H1 (cell line): ENCODE data around the gene PRSS22. TPM values are rescaled to one million over a fixed set of nuclear protein-coding genes. Genes with fewer than 3 reads are reported as not detected.

ENCODE experiments used
- CTCF ChIA-PET: fragments of 300-600 bp; sonication (Branson Sonifier 250); formaldehyde crosslinking; loops from one replicate; lab custom pipeline; 2021; ENCODE audit not compliant: partially characterized antibody; lab: Charles Lee
- POLR2A ChIA-PET: fragments of 300-600 bp; sonication (Branson Sonifier 250); formaldehyde crosslinking; loops from one replicate; lab custom pipeline; 2021; ENCODE audit warnings: inconsistent platforms; ENCODE audit not compliant: partially characterized antibody; lab: Charles Lee
- DNase-seq, 2 experiments: peaks; one replicate each; pipeline versions ENCODE4 v3.0.0 to v3.0.0-alpha.2; 2010 to 2022; ENCODE audit warnings: low spot score in 2 of 2, low read depth in 1 of 2, mixed read lengths in 1 of 2
- FAIRE-seq: peaks from 2 replicates; lab custom pipeline; 2011; peaks lifted over from hg19 to GRCh38; lab: Jason Lieb, UNC
- H2AFZ ChIP-seq: 2 replicates; pipeline ENCODE4 v1.8.1; 2012; ENCODE audit warnings: low read length, inconsistent platforms
- H2AK5ac ChIP-seq: 2 replicates; pipeline ENCODE4 v1.6.1; 2013; ENCODE audit warnings: low read depth, low read length
- H2BK120ac ChIP-seq: replicated peaks from 2 replicates; pipeline ENCODE3; 2013; ENCODE audit warnings: low read depth, low read length, inconsistent platforms
- H2BK12ac ChIP-seq: 2 replicates; pipeline ENCODE4 v1.6.1; 2013; ENCODE audit warnings: low read depth, low read length
- H2BK15ac ChIP-seq: 2 replicates; pipeline ENCODE4 v1.6.1; 2013; ENCODE audit warnings: low read length
- H2BK20ac ChIP-seq: 2 replicates; pipeline ENCODE4 v1.6.1; 2013; ENCODE audit warnings: low read length
- H2BK5ac ChIP-seq: 2 replicates; pipeline ENCODE4 v1.6.1; 2013; ENCODE audit warnings: low read depth, low read length
- H3K14ac ChIP-seq: 2 replicates; pipeline ENCODE4 v1.6.1; 2013; ENCODE audit warnings: inconsistent platforms; ENCODE audit not compliant: insufficient read length
- H3K18ac ChIP-seq: 2 replicates; pipeline ENCODE4 v1.6.1; 2013; ENCODE audit warnings: low read length; ENCODE audit errors: extremely low read depth
- H3K23ac ChIP-seq: 2 replicates; pipeline ENCODE4 v1.6.1; 2013; ENCODE audit warnings: inconsistent platforms; ENCODE audit not compliant: insufficient read length
- H3K23me2 ChIP-seq: 2 replicates; pipeline ENCODE4 v1.6.1; 2013; ENCODE audit warnings: low read depth, low read length
- H3K27ac ChIP-seq: 2 replicates; pipeline ENCODE4 v1.6.1; 2011; ENCODE audit warnings: low read depth, low read length, inconsistent platforms
- H3K27me3 ChIP-seq, 4 experiments: replicated peaks in 1 of 4; 1 replicate in 1 of 4; 2 replicates in 3 of 4; pipeline versions ENCODE4 v1.6.1 to v1.8.1; 2011 to 2013; ENCODE audit warnings: low read length in 3 of 4, mild to moderate bottlenecking in 3 of 4, inconsistent platforms in 2 of 4, mixed read lengths in 2 of 4, moderate library complexity in 1 of 4; ENCODE audit not compliant: control insufficient read depth in 3 of 4, insufficient read depth in 3 of 4; ENCODE audit errors: extremely low read depth in 1 of 4
- H3K36me3 ChIP-seq, 4 experiments: 2 replicates each; pipeline versions ENCODE4 v1.6.1 to v1.8.1; 2011 to 2013; ENCODE audit warnings: mild to moderate bottlenecking in 4 of 4, low read length in 3 of 4, moderate library complexity in 2 of 4, control low read depth in 1 of 4, inconsistent platforms in 1 of 4; ENCODE audit not compliant: insufficient read depth in 4 of 4, control insufficient read depth in 2 of 4
- H3K4ac ChIP-seq: replicated peaks from 2 replicates; pipeline ENCODE3; 2013; ENCODE audit warnings: low read length, low read depth, mixed read lengths, inconsistent platforms; ENCODE audit not compliant: insufficient read length
- H3K4me1 ChIP-seq, 4 experiments: replicated peaks in 1 of 4; 1 replicate in 1 of 4; 2 replicates in 3 of 4; pipeline versions ENCODE4 v1.6.1 to v1.8.1; 2011 to 2013; ENCODE audit warnings: low read length in 3 of 4, inconsistent platforms in 2 of 4, mixed read lengths in 1 of 4; ENCODE audit not compliant: insufficient read depth in 4 of 4, control insufficient read depth in 3 of 4
- H3K4me2 ChIP-seq, 2 experiments: 2 replicates each; pipeline versions ENCODE4 v1.6.1 to v1.8.1; 2011 to 2013; ENCODE audit warnings: low read depth in 2 of 2, low read length in 2 of 2, control low read depth in 1 of 2, inconsistent platforms in 1 of 2, mild to moderate bottlenecking in 1 of 2; ENCODE audit not compliant: insufficient read depth in 1 of 2
- H3K4me3 ChIP-seq, 4 experiments: fragments of 200-600, 300-600 bp in 1 of 4; sonication (generic), shearing (Covaris generic), sonication (Bioruptor Twin) in 1 of 4; 2 replicates each; pipeline versions ENCODE4 v1.5.1 to v1.8.1; 2011 to 2016; ENCODE audit warnings: low read length in 4 of 4, low read depth in 3 of 4, control low read depth in 2 of 4, inconsistent platforms in 2 of 4, mild to moderate bottlenecking in 2 of 4, mixed read lengths in 1 of 4, moderate library complexity in 1 of 4; ENCODE audit not compliant: insufficient read depth in 2 of 4; ENCODE audit errors: extremely low read depth in 1 of 4
- H3K56ac ChIP-seq: replicated peaks from 2 replicates; pipeline ENCODE3; 2013; ENCODE audit warnings: low read depth, mild to moderate bottlenecking, mixed read lengths, low read length, inconsistent platforms; ENCODE audit not compliant: insufficient read length
- H3K79me1 ChIP-seq: 2 replicates; pipeline ENCODE4 v1.6.1; 2013; ENCODE audit warnings: low read depth, low read length, control low read depth
- H3K79me2 ChIP-seq, 2 experiments: 2 replicates each; pipeline versions ENCODE4 v1.6.1 to v1.8.1; 2012 to 2013; ENCODE audit warnings: low read length in 2 of 2, mild to moderate bottlenecking in 2 of 2, inconsistent platforms in 1 of 2; ENCODE audit not compliant: insufficient read depth in 2 of 2, control insufficient read depth in 1 of 2
- H3K9ac ChIP-seq, 4 experiments: replicated peaks in 1 of 4; 1 replicate in 1 of 4; 2 replicates in 3 of 4; pipeline versions ENCODE4 v1.6.1 to v1.8.1; 2011 to 2013; ENCODE audit warnings: low read depth in 3 of 4, low read length in 3 of 4, control low read depth in 2 of 4, mild to moderate bottlenecking in 2 of 4, moderate library complexity in 2 of 4, inconsistent platforms in 1 of 4; ENCODE audit errors: extremely low read depth in 1 of 4
- H3K9me3 ChIP-seq, 2 experiments: 2 replicates each; pipeline versions ENCODE4 v1.6.1 to v1.8.1; 2012 to 2013; ENCODE audit warnings: mild to moderate bottlenecking in 2 of 2, moderate library complexity in 2 of 2, control low read depth in 1 of 2, inconsistent platforms in 1 of 2, low read depth in 1 of 2, low read length in 1 of 2, mixed read lengths in 1 of 2; ENCODE audit not compliant: insufficient read depth in 2 of 2
- H4K20me1 ChIP-seq, 2 experiments: replicated peaks in 1 of 2; 2 replicates each; pipeline versions ENCODE3 to v1.8.1; 2011 to 2013; ENCODE audit warnings: inconsistent platforms in 2 of 2, low read length in 2 of 2, mild to moderate bottlenecking in 1 of 2; ENCODE audit not compliant: insufficient read depth in 2 of 2, control insufficient read depth in 1 of 2
- H4K5ac ChIP-seq: 2 replicates; pipeline ENCODE4 v1.6.1; 2013; ENCODE audit warnings: low read length, low read depth, mixed read lengths, inconsistent platforms; ENCODE audit not compliant: insufficient read length
- H4K8ac ChIP-seq: 2 replicates; pipeline ENCODE4 v1.8.0; 2013; ENCODE audit warnings: mild to moderate bottlenecking, moderate library complexity, low read length, inconsistent platforms; ENCODE audit not compliant: insufficient read depth; ENCODE audit errors: extremely low read depth
- H4K91ac ChIP-seq: replicated peaks from 2 replicates; pipeline ENCODE3; 2013; ENCODE audit warnings: low read length, mixed read lengths, inconsistent platforms; ENCODE audit not compliant: insufficient read length
- CEBPB ChIP-seq: IDR thresholded peaks from 2 replicates; pipeline ENCODE4 v1.6.1; 2012; ENCODE audit warnings: low read depth, low read length
- EP300 ChIP-seq, 2 experiments: IDR thresholded peaks; 1 replicate in 1 of 2; 2 replicates in 1 of 2; pipeline ENCODE4 v1.6.1; 2011 to 2012; ENCODE audit warnings: low read depth in 2 of 2, low read length in 2 of 2, mild to moderate bottlenecking in 2 of 2, borderline replicate concordance in 1 of 2, inconsistent platforms in 1 of 2, moderate library complexity in 1 of 2
- EZH2 ChIP-seq: fragments of 200-600 bp; sonication (generic); IDR thresholded peaks from 2 replicates; pipeline ENCODE4 v1.7.1; 2012; ENCODE audit warnings: low read depth, mild to moderate bottlenecking, moderate library complexity, low read length, inconsistent platforms; ENCODE audit not compliant: severe bottlenecking
- JUN ChIP-seq: IDR thresholded peaks from 2 replicates; pipeline ENCODE4 v1.6.1; 2011; ENCODE audit warnings: low read depth, mild to moderate bottlenecking, improper control_type of control experiment, low read length
- POLR2A ChIP-seq, 2 experiments: IDR thresholded peaks; 1 replicate in 1 of 2; 2 replicates in 1 of 2; pipeline ENCODE4 v1.6.1; 2011; ENCODE audit warnings: low read depth in 2 of 2, low read length in 2 of 2, mild to moderate bottlenecking in 2 of 2; ENCODE audit errors: control extremely low read depth in 1 of 2
- POU5F1 ChIP-seq: IDR thresholded peaks from 2 replicates; pipeline ENCODE4 v1.6.1; 2011; ENCODE audit warnings: low read depth, mild to moderate bottlenecking, low read length, moderate library complexity
- SP4 ChIP-seq: IDR thresholded peaks from 2 replicates; pipeline ENCODE4 v1.6.1; 2012; ENCODE audit warnings: low read length, inconsistent platforms
- SUZ12 ChIP-seq: fragments of 200-600 bp; sonication (generic); IDR thresholded peaks from 2 replicates; pipeline ENCODE4 v1.6.1; 2012; ENCODE audit warnings: mild to moderate bottlenecking, inconsistent platforms, low read length, moderate library complexity, mixed read lengths
- WGBS, 2 experiments: shearing (Covaris generic) in 1 of 2; methylation state at CpG; one replicate each; pipeline versions ENCODE4 v1.1.6 to v1.1.7; 2013 to 2015; ENCODE audit warnings: low lambda C conversion rate in 2 of 2, mixed read lengths in 2 of 2, inconsistent platforms in 1 of 2, low coverage in 1 of 2, missing lambda C conversion rate in 1 of 2; ENCODE audit not compliant: insufficient replicate concordance in 2 of 2, insufficient coverage in 1 of 2, insufficient read length in 1 of 2; ENCODE audit errors: extremely low coverage in 1 of 2, missing lambda C conversion rate in 1 of 2; 5-methylcytosine and 5-hydroxymethylcytosine counted together
- polyA plus RNA-seq, 7 experiments: library from polyadenylated mRNA; depleted of rRNA in 3 of 7; stranded (reverse) in 5 of 7; unstranded in 2 of 7; fragments of >200 nt in 5 of 7; fragments of 200-250 nt in 2 of 7; gene quantifications; 1 replicate in 5 of 7; 2 replicates in 1 of 7; 4 replicates in 1 of 7; pipeline versions ENCODE4 v1.2.1 to v1.2.3, GENCODE V29; 2011 to 2013; ENCODE audit warnings: missing spikeins in 2 of 7, mixed read lengths in 2 of 7
- total RNA-seq: library from RNA; stranded (reverse); fragmentation: NEBNext Ultra II Directional; extraction: Animal tissue kit (Norgen Biotek cat#: 25700); gene quantifications from 2 replicates; pipeline ENCODE4 v1.2.1, GENCODE V29; 2021
- TF ChIP-seq, protein P1 (sequence below): IDR thresholded peaks from 2 replicates; pipeline ENCODE4 v1.6.1; 2011; ENCODE audit warnings: low read depth, mild to moderate bottlenecking, low read length; ENCODE audit not compliant: insufficient read depth
- TF ChIP-seq, protein P2 (sequence below): IDR thresholded peaks from 2 replicates; pipeline ENCODE4 v1.6.1; 2012; ENCODE audit warnings: inconsistent platforms
- TF ChIP-seq, protein P3 (sequence below): IDR thresholded peaks from 2 replicates; pipeline ENCODE4 v1.6.1; 2012; ENCODE audit warnings: inconsistent platforms

PRSS22 gene
- total and polyA plus RNA-seq, 2 of the 8 experiments (the other 6 are each of a cell fraction or from before 2014, with no cell fraction given) = 4.0 to 4.4 TPM

DNA sequence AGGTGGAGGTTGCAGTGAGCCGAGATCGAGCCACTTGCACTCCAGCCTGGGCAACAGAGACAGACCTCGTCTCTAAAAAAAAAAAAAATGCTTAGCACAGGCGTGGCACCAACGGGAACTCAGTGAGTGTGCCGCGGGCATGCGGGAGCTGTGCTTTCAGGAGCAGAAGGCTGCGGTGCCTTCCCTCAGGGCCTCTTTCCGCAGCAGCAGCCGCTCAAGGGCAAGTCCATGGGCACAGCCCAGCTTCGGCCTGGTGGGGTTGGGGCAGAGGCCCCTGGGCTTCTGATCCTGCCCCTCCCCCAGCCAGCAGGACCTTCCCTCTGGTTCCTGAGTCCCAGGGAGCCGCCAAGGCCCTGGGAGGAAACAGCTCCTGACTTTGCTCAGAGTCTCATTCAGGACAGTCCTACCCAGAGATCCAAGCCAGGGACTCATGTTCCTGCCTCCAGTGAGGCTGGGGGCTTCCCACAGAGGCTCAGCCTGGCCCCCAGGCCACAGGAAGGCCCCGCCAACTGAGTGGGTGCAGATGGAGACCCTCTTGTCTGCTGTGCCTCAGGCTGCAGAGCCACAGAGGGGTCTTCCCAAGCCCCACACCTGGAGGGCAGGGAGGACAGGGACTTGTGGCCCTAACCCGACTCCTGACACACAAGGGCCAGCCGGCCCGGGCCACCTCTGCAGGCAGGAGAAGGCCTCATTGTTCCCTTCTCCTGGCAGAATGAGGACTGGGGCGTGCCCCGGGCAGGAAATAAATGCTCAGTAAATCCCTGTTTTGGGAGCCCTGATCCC is 31.2 kb downstream of the PRSS22 start:
- H3K23me2 ChIP-seq = no peaks in the 10 kb centered on the region
- POLR2A ChIA-PET = interaction anchor here (0.9 kb wide), 1 partner anchor 11 kb away, joined by 3 read pairs; no protein-coding TSS in a partner anchor
- H2BK120ac ChIP-seq = no peak overlapping the region
- peak overlapping the region; percentile 71 for H4K8ac ChIP-seq
- no peaks in the 10 kb centered on the region for H3K9me3 ChIP-seq
- no peak overlapping the region for H2AK5ac ChIP-seq
- H3K27ac ChIP-seq = no peak overlapping the region
- FAIRE-seq (no peak), DNase-seq (no peak)
- H3K14ac ChIP-seq = no peak overlapping the region
- H3K4ac ChIP-seq = no peak overlapping the region
- no peaks in the 10 kb centered on the region for H3K36me3 ChIP-seq
- H4K5ac ChIP-seq = no peak overlapping the region
- H3K4me1 ChIP-seq = no peaks in the 10 kb centered on the region
- no peak overlapping the region for H3K9ac ChIP-seq
- 86% methylated on average over 14 of the region's 19 CpGs; no CpG with 5 or more reads in 1 of the 2 experiments for WGBS, 2 experiments
- no peak overlapping the region for H3K4me3 ChIP-seq
- no peaks in the 10 kb centered on the region for H3K79me1 ChIP-seq
- H2BK15ac ChIP-seq = no peak overlapping the region
- no peak overlapping the region for H2BK20ac ChIP-seq
- no peak overlapping the region for H3K18ac ChIP-seq
- CTCF ChIA-PET = interaction anchor here (1.0 to 1.7 kb wide), 3 partner anchors 12 to 41 kb away, joined by 3 to 7 read pairs (median 6); no protein-coding TSS in a partner anchor
- H2BK12ac ChIP-seq = no peak overlapping the region
- H3K23ac ChIP-seq = no peak overlapping the region
- no peak overlapping the region for H2BK5ac ChIP-seq
- H4K20me1 ChIP-seq = no peaks in the 10 kb centered on the region
- no peak overlapping the region for H2AFZ ChIP-seq
- H4K91ac ChIP-seq = no peak overlapping the region
- H3K4me2 ChIP-seq = no peak overlapping the region
- H3K27me3 ChIP-seq = no peaks in the 10 kb centered on the region
- no peaks in the 10 kb centered on the region for H3K79me2 ChIP-seq
- H3K56ac ChIP-seq = no peak overlapping the region
- TF ChIP-seq POU5F1 = no peak
- TF ChIP-seq, protein P1, sequence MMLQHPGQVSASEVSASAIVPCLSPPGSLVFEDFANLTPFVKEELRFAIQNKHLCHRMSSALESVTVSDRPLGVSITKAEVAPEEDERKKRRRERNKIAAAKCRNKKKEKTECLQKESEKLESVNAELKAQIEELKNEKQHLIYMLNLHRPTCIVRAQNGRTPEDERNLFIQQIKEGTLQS = no peak
- TF ChIP-seq SUZ12 = no peak
- no peak for TF ChIP-seq JUN
- no peak for TF ChIP-seq EP300 (IDR thresholded peaks at IDR 0.05; ENCODE audit: borderline replicate concordance in 1 of 2, low read depth in 2 of 2, low read length in 2 of 2)
- no peak for TF ChIP-seq POLR2A (IDR thresholded peaks at IDR 0.05; ENCODE audit: control extremely low read depth in 1 of 2, low read depth in 2 of 2, low read length in 2 of 2)
- TF ChIP-seq, protein P2, sequence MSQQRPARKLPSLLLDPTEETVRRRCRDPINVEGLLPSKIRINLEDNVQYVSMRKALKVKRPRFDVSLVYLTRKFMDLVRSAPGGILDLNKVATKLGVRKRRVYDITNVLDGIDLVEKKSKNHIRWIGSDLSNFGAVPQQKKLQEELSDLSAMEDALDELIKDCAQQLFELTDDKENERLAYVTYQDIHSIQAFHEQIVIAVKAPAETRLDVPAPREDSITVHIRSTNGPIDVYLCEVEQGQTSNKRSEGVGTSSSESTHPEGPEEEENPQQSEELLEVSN = no peak
- no peak for TF ChIP-seq EZH2
- TF ChIP-seq SP4 = no peak
- no peak for TF ChIP-seq CEBPB
- TF ChIP-seq, protein P3, sequence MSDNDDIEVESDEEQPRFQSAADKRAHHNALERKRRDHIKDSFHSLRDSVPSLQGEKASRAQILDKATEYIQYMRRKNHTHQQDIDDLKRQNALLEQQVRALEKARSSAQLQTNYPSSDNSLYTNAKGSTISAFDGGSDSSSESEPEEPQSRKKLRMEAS = no peak
